NCI-H2227 (cell line): ENCODE measurements around the gene CDK17.

Experiments
- DNase-seq: peaks from one replicate; lab custom pipeline; 2025; ENCODE audit not compliant: unreplicated experiment; lab: John Stamatoyannopoulos, UW

CDK17 gene

GRCh38 chr12:96241846-96242256 is 158.4 kb downstream of the CDK17 start:
- DNase-seq = peak; percentile 62

DNA sequence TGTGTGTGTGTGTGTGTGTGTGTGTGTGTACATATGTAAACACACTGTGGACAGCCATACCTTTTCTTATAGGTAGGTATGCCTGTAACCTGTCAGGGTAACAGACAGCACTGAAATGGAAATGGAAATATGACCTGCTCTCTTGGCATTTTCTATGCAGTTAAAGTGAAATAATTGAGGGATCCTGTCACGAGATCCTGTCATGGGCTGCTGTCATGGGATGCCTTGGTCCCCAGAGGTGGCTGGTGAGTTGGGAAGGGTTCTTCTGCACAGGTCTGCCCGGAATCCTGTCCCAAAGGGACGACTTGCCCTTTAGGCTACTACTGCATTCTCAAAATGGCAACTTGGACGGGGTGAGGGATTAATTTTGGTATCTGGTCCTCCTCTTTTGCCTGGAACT is 158.8 kb downstream of the CDK17 start:
- DNase-seq = no peak

DNA sequence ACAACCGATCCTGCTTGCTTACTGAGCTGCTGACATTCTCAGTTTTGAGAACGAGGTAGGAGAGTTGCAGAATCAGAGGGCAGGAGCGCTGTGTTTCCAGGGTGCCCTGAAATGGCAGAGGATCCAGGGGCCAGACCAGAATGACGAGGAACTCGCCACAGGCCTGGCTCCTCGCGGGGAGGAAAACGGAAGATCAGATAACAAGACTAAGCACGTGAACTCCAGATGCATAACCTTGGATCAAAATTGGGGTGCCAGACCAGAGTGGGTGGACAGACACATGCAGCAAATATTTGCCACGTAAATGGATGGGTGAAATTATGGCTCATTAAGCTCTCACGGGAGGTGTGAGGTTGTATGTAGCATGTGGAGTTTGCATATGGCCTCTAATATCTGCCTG is 159.6 kb downstream of the CDK17 start:
- DNase-seq = no peak

DNA sequence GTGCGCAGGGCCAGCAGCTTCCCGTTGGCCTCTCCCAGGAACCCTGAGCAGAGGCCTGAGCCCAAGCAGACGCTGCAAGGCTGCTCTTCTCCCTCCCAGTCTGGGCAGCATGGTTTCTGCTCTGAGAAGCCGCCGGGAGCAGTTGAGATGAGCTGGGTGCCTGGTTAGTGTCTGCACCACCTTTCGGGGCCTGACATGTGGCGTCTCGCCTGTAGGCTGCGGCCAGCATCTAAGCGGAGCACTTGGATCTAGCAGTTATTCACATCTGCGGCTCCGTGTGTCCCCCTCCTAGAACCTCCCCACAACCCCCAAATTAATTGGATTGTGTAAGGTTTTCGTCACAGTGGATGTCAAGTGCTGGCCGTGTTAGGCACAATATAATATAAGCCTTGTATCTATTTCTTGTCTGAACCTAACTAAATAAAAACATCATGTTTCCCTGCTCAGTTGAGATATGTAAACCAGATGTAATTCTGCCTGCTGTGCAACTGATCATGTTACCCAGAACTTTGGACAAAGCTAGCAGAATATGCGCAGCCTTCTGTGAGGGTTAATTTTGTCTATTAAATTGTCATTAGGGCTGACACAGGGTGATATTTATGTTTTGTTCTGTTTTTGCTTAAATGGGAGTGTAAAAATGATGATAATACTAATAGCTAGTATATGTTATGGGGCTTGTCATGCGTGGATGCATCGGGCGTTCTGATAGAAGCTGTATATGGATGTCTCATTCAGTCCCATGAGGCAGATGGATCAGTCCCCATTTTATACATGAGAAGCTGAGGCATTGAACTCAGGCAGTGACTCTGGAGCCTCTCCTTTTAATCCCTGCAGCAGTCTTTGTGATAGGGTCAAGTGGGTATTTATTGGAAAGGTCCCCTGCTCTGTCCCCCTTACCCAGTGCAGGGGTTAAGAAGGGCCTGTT is 160.3 kb downstream of the CDK17 start:
- DNase-seq = no peak

DNA sequence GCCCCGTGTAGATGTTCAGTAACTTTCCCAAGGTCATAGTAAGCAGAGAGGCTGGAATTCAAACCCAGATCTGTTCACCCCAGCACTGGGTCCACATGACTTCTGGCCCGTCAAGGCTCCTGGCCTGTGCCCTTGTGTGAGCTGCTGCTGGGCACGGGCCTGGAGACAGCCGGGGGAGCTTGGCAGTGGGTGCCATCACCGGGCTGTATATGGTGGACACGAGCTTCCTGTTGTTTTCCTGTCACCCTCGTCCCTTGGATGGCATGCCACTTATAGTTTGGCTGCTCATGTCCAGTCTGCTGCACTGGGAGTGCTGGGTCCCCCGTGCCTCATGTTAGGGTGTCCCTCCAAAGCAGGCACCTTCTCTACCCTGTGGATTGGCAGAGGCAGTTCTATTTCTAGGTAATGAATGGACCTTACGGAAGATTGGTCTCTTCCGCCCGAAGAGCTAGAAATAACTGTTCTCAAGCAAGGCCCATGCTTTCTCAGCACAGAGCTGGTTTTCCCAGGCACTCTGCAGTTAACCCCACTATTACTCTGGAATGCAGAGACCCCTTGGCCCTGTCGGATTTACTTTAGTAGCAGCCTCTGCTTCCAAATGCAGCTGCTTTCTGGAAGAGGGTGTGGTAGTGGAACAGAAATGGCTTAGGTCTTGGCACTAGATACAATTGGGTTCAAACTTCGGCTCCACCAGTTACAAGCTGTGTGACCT is 161.7 kb downstream of the CDK17 start:
- DNase-seq = peak; percentile 13

GRCh38 chr12:96237465-96238077 is 162.7 kb downstream of the CDK17 start:
- DNase-seq = no peak

GRCh38 chr12:96237035-96237434 is 163.2 kb downstream of the CDK17 start:
- no peak for DNase-seq

GRCh38 chr12:96236221-96236822 is 163.9 kb downstream of the CDK17 start:
- DNase-seq = no peak

GRCh38 chr12:96235484-96235826 is 164.8 kb downstream of the CDK17 start:
- DNase-seq = peak; percentile 32

DNA sequence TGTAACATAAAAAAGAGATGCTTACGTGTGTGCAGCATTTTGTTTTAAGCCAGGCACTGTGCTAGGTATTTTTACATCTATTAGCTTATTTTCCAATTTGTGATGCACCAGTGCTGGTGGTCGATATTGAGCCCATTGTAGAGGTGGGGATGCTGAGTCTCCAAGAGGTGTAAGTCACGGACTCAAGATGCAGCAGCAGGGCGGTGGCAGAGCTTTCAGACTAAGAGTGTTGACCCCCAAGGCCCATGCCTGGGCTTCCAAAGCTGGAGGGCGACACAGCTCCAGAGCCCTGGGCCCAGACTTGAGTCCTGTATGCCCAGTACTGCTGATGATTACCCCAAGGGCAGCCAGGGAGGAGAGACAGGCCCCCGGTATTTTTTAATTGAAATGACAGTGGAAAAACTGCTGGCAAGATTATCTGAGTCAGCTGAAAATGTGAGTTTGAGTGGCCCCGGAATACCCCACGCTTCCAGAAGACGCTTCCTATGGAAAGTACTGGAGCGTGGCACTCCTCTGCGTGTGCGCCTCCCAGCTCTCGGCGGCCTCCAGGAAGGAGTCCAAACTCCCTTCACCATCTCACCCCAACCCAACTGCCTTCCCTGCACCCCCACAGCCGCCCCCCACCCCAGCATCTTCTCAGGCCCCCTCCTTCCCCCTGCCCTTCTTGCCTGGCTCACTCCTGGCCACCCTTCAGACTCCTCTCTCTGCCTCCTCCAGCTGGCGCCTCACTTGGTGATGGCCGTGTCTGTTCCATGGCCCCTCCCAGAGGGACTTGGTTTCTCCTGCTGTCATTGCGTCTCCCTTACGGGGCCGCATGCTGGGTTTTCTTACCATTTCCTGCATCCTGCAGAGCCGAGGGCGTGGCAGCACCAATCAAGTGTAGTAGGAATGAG is 165.4 kb downstream of the CDK17 start:
- DNase-seq = no peak

- DNase-seq = no peak
Observed at GRCh38 chr12:96233939-96234461, 166.2 kb downstream of the CDK17 start.

DNA sequence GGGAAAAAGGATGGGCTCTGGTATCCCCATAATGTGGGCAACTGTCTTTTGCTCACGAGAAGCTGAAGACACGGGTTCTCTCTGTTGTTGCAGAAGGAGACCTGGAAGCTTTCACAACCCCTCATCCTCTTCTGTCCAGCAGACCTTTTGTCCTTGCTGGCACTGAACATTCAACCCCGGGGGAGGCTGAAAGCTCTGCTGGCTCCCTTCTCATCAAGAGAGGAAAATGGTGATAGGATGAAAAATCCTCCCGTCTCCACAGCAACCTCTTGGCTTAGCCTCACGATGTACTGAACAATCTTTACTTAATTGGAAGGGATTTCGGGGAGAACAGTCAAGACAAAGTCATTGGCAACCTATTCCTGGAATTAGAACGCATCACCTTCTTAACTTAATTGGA is 167.1 kb downstream of the CDK17 start:
- DNase-seq = no peak

GRCh38 chr12:96230646-96231045 is 169.6 kb downstream of the CDK17 start:
- no peak for DNase-seq

- no peak for DNase-seq
Observed at GRCh38 chr12:96228566-96229248, 171.5 kb downstream of the CDK17 start.
